ENCODE measurements around the gene NFIX. TPM values are rescaled to one million over a fixed set of nuclear protein-coding genes. Genes with fewer than 3 reads are reported as not detected.
A peak's percentile ranks its signal among the peaks of the same experiment; 100 is the strongest.

NFIX gene
- total and polyA plus RNA-seq, 2 of the 13 experiments (the other 11 are each of a cell fraction or from before 2014, with no cell fraction given), result 3.4 to 5.4 TPM

- no peak for TF ChIP-seq ZNF672 (CRISPR knock-in tag; IDR thresholded peaks at IDR 0.05)
- TF ChIP-seq PATZ1 (CRISPR knock-in tag; IDR thresholded peaks at IDR 0.05), result peak; percentile 82
- TF ChIP-seq ZNF281 (CRISPR knock-in tag; IDR thresholded peaks at IDR 0.05; ENCODE audit: borderline replicate concordance), result peak; percentile 81; the same call in 1 of the 2 replicates
- no peak for TF ChIP-seq TRIM22 (IDR thresholded peaks at IDR 0.05)
- TF ChIP-seq ZFX (CRISPR knock-in tag; IDR thresholded peaks at IDR 0.05; ENCODE audit: low read depth), result peak; percentile 43; the same call in 1 of the 2 replicates
These were observed 123.3 kb downstream of the NFIX start (continued) for GRCh38 chr19:13118424-13119193.
